Right lobe of liver (tissue), 6 donors: ENCODE measurements around the gene KLF2. TPM values are rescaled to one million over a fixed set of nuclear protein-coding genes. Genes with fewer than 3 reads are reported as not detected.

Experiments
- ATAC-seq, 4 donors: fragments of 200-7000 bp; cut with Tn5 transposase; one replicate each; pipeline ENCODE4 v1.9.1; 2020; ENCODE audit warnings: mild to moderate bottlenecking in 4 of 4, moderate library complexity in 4 of 4
- DNase-seq, 3 donors: peaks; one replicate each; pipeline ENCODE4 v3.0.0-alpha.2; 2020
- H3K27ac ChIP-seq, 3 donors: fragments of 200-600 bp; one replicate each; pipeline ENCODE4 v1.8.0; 2022
- H3K27me3 ChIP-seq, 2 donors: fragments of 200-600 bp; one replicate each; pipeline ENCODE4 v1.8.0; 2022
- H3K36me3 ChIP-seq, 4 donors: fragments of 200-600 bp; sonication (generic) in 1 of 4; one replicate each; pipeline versions ENCODE4 v1.5.1 to v1.8.0; 2017 to 2022; ENCODE audit warnings: control low read depth in 1 of 4
- H3K4me1 ChIP-seq, 4 donors: fragments of 200-600 bp; sonication (generic) in 1 of 4; one replicate each; pipeline versions ENCODE4 v1.5.1 to v1.8.0; 2017 to 2022; ENCODE audit warnings: control low read depth in 1 of 4
- H3K4me3 ChIP-seq, 3 donors: fragments of 200-600 bp; one replicate each; pipeline ENCODE4 v1.8.0; 2022
- H3K9me3 ChIP-seq, 4 donors: fragments of 200-600 bp; sonication (generic) in 1 of 4; one replicate each; pipeline versions ENCODE4 v1.5.1 to v1.8.0; 2017 to 2022; ENCODE audit warnings: control low read depth in 1 of 4
- CTCF ChIP-seq, 4 donors: fragments of 200-600 bp in 3 of 4; fragments of 450-650 bp in 1 of 4; IDR thresholded peaks; one replicate each; pipeline versions ENCODE4 v1.5.1 to v1.8.0; 2016 to 2022; ENCODE audit warnings: antibody characterized with exemption in 4 of 4, mild to moderate bottlenecking in 2 of 4
- POLR2A ChIP-seq: fragments of 450-650 bp; IDR thresholded peaks from one replicate; pipeline ENCODE4 v1.6.1; 2017; ENCODE audit warnings: antibody characterized with exemption, mild to moderate bottlenecking
- WGBS: methylation state at CpG from one replicate; pipeline ENCODE4 v1.1.6; 2018; ENCODE audit warnings: low coverage, low lambda C conversion rate; ENCODE audit not compliant: insufficient coverage; ENCODE audit errors: missing lambda C conversion rate; 5-methylcytosine and 5-hydroxymethylcytosine counted together
- intact Hi-C, 2 donors: fragments of 100-400 bp; cut with DNase I; formaldehyde crosslinking; loops; one replicate each; pipeline versions ENCODE4 v1.11.2 to v1.14.1; 2022
- total RNA-seq, 6 experiments: library from RNA; depleted of rRNA in 2 of 6; stranded (reverse); fragments of >200 nt in 2 of 6; fragmentation: NEBNext Ultra II Directional in 3 of 6; extraction: Animal tissue kit (Norgen Biotek cat#: 25700) in 3 of 6; gene quantifications; one replicate each; pipeline versions ENCODE4 v1.1.0 to v1.2.4, GENCODE V29; 2016 to 2023
- donor health status: DM: no; HTN: yes; CAD: no.
- donor health status: DM: no; HTN: no; CAD: no.
- donor health status: DM: no; HTN: no; CAD: no.
- donor health status: DM: no; HTN: yes; CAD: no.
- donor health status: DM: no; HTN: yes; CAD: no.

Gene KLF2
- total RNA-seq, 6 experiments from 2014 or later, result 3.7 to 10.1 (median 4.8) TPM

GRCh38 chr19:16335226-16335625, 10.6 kb downstream of the KLF2 start:
- Histone ChIP-seq H3K4me1 (peaks cover 0 to 6% (median 0%) of the 10 kb centered on the region in 4 donors), H3K36me3 (no peaks in the 10 kb centered on the region), H3K9me3 (no peaks in the 10 kb centered on the region), H3K27me3 (no peaks in the 10 kb centered on the region), H3K4me3 (no peak overlapping the region), H3K27ac (no peak overlapping the region)
- TF ChIP-seq POLR2A (no peak), CTCF (IDR thresholded peaks at IDR 0.05) (no peak)
- DNase-seq (no peak), ATAC-seq (no peak)
- WGBS, result 63% methylated on average over 3 of the region's 20 CpGs
- intact Hi-C loops, result no loop called here

- intact Hi-C loops, result no loop called here
- ATAC-seq, result no peak
Observed at GRCh38 chr19:16336571-16336970, 11.9 kb downstream of the KLF2 start.

GRCh38 chr19:16337809-16338469, 13.3 kb downstream of the KLF2 start:
- 42% methylated on average over 5 of the region's 13 CpGs for WGBS
- Histone ChIP-seq H3K36me3 (no peaks in the 10 kb centered on the region), H3K9me3 (no peaks in the 10 kb centered on the region), H3K27ac (no peak overlapping the region), H3K27me3 (no peaks in the 10 kb centered on the region), H3K4me3 (no peak overlapping the region), H3K4me1 (peaks cover 0 to 6% (median 0%) of the 10 kb centered on the region in 4 donors)
- ATAC-seq (peak in 2 of 4 donors; percentile 4 to 10), DNase-seq (no peak)
- intact Hi-C loops, result no loop called here
- TF ChIP-seq POLR2A (no peak), CTCF (IDR thresholded peaks at IDR 0.05) (no peak)

More at GRCh38 chr19:16336571-16336970, 11.9 kb downstream of the KLF2 start:
- no peaks in the 10 kb centered on the region for H3K27me3 ChIP-seq
- H3K9me3 ChIP-seq, result no peaks in the 10 kb centered on the region
- H3K27ac ChIP-seq, result no peak overlapping the region
- no peaks in the 10 kb centered on the region for H3K36me3 ChIP-seq
- DNase-seq, result no peak
- peaks cover 0 to 6% (median 0%) of the 10 kb centered on the region in 4 donors for H3K4me1 ChIP-seq
- TF ChIP-seq POLR2A (no peak), CTCF (IDR thresholded peaks at IDR 0.05) (no peak)
- 96% methylated on average over 4 of the region's 4 CpGs for WGBS
- no peak overlapping the region for H3K4me3 ChIP-seq

GRCh38 chr19:16338470-16339360, 14.1 kb downstream of the KLF2 start:
- 31% methylated on average over 12 of the region's 30 CpGs for WGBS
- no peak overlapping the region for H3K4me3 ChIP-seq
- peak; percentile 35 to 60 (median 53) for ATAC-seq

More at GRCh38 chr19:16338470-16339360, 14.1 kb downstream of the KLF2 start:
- H3K36me3 ChIP-seq, result no peaks in the 10 kb centered on the region
- H3K9me3 ChIP-seq, result no peaks in the 10 kb centered on the region
- H3K4me1 ChIP-seq, result peaks cover 0 to 6% (median 0%) of the 10 kb centered on the region in 4 donors
- H3K27me3 ChIP-seq, result no peaks in the 10 kb centered on the region
- no peak overlapping the region for H3K27ac ChIP-seq
- intact Hi-C loops, result no loop called here
- no peak for DNase-seq
- TF ChIP-seq POLR2A (no peak), CTCF (IDR thresholded peaks at IDR 0.05) (no peak)
